Epithelial cell of esophagus (primary cell): ENCODE data around the gene MALRD1.

ENCODE experiments used
- DNase-seq: peaks from one replicate; pipeline ENCODE4 v3.0.0; 2010; ENCODE audit warnings: low read depth
- H3K4me3 ChIP-seq: 2 replicates; pipeline ENCODE4 v1.5.1; 2011; ENCODE audit warnings: mild to moderate bottlenecking, low read length, control low read depth
- CTCF ChIP-seq: IDR thresholded peaks from 2 replicates; pipeline ENCODE4 v1.5.1; 2011; ENCODE audit warnings: low read depth, mild to moderate bottlenecking, low read length, control low read depth, inconsistent platforms; ENCODE audit not compliant: insufficient read depth; ENCODE audit errors: missing control alignments

Gene MALRD1

GRCh38 chr10:19200211-19200610 is 151.6 kb downstream of the MALRD1 start:
- no peak for TF ChIP-seq CTCF
- H3K4me3 ChIP-seq, result no peak overlapping the region
- no peak for DNase-seq

DNA sequence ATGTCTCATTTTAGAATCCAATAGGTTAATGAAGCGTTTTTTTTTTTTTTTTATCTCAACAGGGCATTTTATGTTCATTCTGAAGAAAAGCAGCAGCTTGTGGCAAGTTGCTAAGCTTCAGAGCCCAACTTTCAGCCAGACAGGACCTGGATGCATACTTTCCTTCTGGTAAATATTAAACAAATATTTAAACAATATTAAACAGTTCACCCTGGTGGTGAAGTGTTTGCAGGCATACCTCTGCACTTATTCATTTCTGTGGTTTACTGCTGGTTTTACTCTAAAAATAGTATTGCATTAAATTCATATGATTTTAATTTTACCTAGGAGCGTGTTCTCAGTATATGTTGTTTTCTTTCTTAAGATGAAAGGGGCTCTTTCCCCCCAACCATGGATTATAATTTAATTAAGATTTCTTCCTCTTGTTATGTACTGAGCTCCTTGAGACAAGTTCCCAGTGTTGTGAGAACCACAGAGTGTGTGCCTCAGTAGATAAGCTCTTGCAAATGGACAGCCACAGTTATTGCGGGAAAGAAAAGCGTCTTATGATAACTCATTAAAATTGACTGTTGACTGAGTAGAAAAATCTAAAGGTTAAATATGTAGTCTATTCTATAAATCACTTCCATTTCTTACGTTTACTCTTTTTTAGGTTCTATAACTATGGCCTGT is 155.8 kb downstream of the MALRD1 start:
- TF ChIP-seq CTCF, result no peak
- no peak overlapping the region for H3K4me3 ChIP-seq
- no peak for DNase-seq

GRCh38 chr10:19209319-19209718 is 160.7 kb downstream of the MALRD1 start:
- H3K4me3 ChIP-seq, result no peak overlapping the region
- no peak for TF ChIP-seq CTCF
- no peak for DNase-seq

DNA sequence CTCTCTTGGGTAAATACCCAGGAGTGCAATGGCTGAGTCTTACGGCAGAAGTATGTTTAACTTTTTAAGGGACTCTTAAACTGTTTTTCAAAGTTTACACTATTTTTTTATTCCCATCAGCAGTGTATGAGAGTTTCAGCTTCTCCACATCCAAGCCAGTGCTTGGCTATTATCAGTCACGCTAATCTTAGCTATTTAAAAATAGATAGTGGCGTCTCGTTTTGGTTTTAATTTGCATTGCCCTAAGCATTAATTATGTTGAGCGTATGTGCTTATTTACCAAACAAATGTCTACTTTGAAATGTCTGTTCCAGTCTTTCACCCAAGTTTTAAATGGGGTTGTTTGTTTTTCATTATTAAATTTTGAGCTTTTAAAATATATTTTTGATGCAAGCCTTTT is 164.0 kb downstream of the MALRD1 start:
- TF ChIP-seq CTCF, result no peak
- DNase-seq, result no peak
- no peak overlapping the region for H3K4me3 ChIP-seq

DNA sequence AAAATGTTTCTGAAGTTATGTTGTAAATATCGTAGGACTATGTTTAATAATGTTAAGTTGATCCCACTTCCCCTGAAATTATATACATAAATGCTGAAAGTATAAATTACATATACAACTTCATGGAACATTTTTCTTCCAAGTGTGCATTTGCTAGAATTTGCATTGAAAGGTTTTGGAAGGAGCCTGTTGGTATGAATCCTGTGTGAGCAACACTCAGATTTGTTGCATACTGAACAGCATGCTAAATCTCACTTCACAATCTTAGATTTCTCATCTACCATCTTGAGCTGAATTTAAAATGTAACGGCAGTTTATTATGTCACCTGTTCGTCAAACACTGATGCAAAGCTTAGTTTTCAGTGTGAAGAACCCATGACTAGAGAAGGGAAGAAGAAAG is 172.6 kb downstream of the MALRD1 start:
- no peak overlapping the region for H3K4me3 ChIP-seq
- no peak for DNase-seq
- no peak for TF ChIP-seq CTCF

DNA sequence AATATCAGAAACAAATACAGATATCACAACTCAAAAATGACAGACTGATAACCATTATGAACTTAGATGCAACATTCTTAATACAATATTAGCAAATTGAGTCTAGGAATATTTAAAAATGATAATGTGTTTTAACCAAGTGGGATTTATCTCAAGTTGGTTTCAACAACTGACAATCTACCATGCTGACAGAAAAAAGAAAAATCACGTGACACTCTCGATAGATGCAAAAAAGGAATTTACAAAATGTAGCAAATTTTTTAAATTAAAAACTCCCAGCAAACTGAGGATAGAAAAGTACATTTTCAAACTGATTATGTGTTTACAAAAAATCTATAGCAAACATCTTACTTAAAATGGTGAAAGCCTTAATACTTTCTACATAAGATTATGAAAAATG is 177.4 kb downstream of the MALRD1 start:
- no peak overlapping the region for H3K4me3 ChIP-seq
- DNase-seq, result no peak
- TF ChIP-seq CTCF, result no peak

GRCh38 chr10:19231034-19231433 is 182.4 kb downstream of the MALRD1 start:
- no peak for TF ChIP-seq CTCF
- H3K4me3 ChIP-seq, result no peak overlapping the region
- no peak for DNase-seq
